Inflammatory macrophage treated with lipopolysaccharide for 4 hours (primary cell): ENCODE data around the gene MYH7.

Experiments
- DNase-seq: peaks from one replicate; pipeline ENCODE4 v3.0.0-alpha.2; 2020

The MYH7 gene

DNA sequence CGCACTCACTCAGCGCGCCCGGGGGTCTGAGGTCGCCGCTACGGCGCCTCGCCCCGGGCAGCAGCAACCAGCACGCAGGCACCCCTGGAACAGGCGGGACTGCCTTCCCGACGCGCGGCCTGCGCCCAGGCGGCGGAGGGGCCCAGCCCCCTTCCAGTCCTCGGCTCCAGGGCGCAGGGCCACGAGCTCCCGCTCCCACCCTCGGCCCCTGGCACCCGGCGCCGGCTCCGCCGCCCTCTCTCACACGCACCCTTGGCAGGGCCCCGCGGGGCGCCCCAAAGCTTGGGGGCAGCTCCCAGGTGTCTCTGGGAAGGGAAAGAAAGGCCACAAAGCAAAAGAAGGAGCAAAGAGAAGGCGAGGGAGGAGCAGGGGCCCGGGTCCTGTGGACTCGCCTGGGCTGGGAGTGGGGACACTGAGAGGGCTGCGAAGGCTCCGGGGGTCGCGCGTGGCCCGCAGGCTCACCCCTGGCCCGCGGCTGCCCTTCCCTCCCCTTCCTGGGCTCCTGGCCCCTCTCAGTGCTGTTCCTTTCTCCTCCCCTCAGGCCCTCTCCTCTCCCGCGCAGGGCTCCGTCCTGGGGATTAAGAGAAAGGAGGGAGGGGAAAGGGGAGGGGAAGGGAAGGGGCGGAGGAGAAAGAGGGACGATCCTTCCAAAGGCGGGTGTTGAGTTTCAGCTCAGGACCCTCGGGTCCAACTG is 69.6 kb downstream of the MYH7 start:
- DNase-seq = no peak

GRCh38 chr14:23365036-23365731 is 70.3 kb downstream of the MYH7 start, which contains the start of gene EFS:
Gene EFS (minus strand): TSS chr14:23365172. CDS start chr14:23365025, 147 bp downstream.
- no peak for DNase-seq

DNA sequence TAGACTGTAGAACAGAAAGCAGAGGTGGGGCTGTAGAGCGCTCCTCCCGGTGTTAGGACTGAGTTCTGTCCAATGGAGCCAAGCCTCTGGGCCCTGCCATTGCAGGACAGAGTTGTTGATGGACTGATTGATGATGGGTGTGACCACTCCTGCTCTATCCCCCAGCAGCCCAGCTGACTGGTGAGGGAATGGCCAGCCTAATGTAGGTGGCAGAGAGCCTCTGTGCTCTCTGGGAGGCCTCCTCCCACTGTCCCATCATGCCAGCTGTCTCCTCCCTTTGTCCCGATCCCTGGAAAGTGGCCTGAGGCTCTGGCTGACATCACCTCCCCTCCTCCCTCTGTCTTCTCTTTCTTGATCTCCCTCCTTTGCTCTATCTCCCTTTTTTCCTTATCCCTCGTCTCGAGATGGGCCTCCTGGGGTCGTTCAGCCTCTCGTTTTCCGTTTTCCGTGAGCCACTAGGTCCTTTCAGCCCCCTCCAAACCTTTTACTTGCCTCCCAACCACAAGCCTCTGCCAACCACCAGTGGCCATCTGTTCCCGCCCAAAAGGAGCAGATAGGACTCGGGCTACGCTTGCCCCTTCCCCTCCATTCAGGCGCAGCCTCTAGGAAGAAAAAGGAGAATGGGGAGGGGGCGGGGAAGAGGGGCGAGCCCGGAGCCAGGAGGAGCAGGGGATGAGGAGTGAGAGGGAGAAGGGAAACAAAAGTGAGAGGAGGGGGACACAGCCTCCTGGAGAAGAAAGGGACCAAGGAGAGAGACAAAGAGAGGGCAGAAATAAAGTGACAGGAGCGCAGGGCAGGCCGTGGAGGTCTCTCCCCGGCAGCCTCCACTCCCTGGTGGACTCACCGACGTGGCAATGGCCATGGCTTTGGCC is 71.1 kb downstream of the MYH7 start:
- DNase-seq = no peak
